GM20000 (cell line): ENCODE data around the gene KLRC2.

ENCODE experiments used
- DNase-seq: peaks from one replicate; pipeline ENCODE4 v3.0.0; 2012; ENCODE audit warnings: low spot score
- CTCF ChIP-seq: IDR thresholded peaks from 2 replicates; pipeline ENCODE4 v1.5.1; 2012; ENCODE audit warnings: mild to moderate bottlenecking, control low read depth; ENCODE audit errors: extremely low read depth, missing control alignments

The KLRC2 gene

GRCh38 chr12:10386857-10387256, 49.0 kb downstream of the KLRC2 start:
- no peak for TF ChIP-seq CTCF
- DNase-seq = no peak

GRCh38 chr12:10385166-10385613, 50.6 kb downstream of the KLRC2 start:
- DNase-seq = no peak
- TF ChIP-seq CTCF = no peak

GRCh38 chr12:10384191-10384590, 51.6 kb downstream of the KLRC2 start:
- no peak for TF ChIP-seq CTCF
- DNase-seq = no peak

GRCh38 chr12:10381928-10382628, 53.7 kb downstream of the KLRC2 start:
- DNase-seq = no peak
- no peak for TF ChIP-seq CTCF
